Measurements from ENCODE around the gene OBP2A.

- no peak for TF ChIP-seq SUZ12 (IDR thresholded peaks at IDR 0.05; ENCODE audit: extremely low read depth, insufficient read depth, insufficient read length)
- no peak for TF ChIP-seq YY1 (IDR thresholded peaks at IDR 0.05; ENCODE audit: insufficient read depth, insufficient read length)
Observed at GRCh38 chr9:135559606-135560005, 13.7 kb downstream of the OBP2A start.
